ACHN (cell line): Measurements from ENCODE around the gene CCDC85C.

Source experiments
- DNase-seq: peaks from one replicate; pipeline ENCODE4 v3.0.0-alpha.2; 2015
- in situ Hi-C: cut with HindIII; loops from 2 replicates; pipeline ENCODE4 v1.10.0; 2017; ENCODE audit warnings: low sequenced_read_pairs, low pct_ligation_motif_present, low pct_unique_long_range_greater_than_20kb

Gene CCDC85C

DNA sequence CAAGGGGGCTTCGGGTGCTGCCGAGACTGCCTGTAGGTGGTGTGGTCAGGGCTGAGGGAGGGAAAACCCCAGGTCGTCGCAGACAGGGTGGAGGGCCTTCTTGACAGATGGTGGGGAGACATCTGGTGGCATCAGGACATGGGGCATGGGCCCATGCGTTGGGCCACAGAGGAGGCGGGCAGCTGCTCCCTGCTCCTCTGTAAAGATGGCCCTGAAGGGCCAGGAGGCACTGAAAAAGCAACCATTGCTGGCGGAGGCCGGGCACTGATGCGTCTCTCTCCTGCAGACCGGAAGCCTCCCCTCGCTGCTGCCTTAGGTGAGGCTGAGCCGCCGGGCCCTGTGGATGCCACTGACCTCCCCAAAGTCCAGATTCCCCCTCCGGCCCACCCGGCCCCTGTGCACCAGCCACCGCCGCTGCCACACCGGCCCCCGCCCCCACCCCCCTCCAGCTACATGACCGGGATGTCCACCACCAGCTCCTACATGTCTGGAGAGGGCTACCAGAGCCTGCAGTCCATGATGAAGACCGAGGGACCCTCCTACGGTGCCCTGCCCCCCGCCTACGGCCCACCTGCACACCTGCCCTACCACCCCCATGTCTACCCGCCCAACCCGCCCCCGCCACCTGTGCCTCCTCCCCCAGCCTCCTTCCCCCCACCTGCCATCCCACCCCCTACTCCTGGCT is 94.0 kb downstream of the CCDC85C start:
- no peak for DNase-seq
- in situ Hi-C loops: no loop called here

DNA sequence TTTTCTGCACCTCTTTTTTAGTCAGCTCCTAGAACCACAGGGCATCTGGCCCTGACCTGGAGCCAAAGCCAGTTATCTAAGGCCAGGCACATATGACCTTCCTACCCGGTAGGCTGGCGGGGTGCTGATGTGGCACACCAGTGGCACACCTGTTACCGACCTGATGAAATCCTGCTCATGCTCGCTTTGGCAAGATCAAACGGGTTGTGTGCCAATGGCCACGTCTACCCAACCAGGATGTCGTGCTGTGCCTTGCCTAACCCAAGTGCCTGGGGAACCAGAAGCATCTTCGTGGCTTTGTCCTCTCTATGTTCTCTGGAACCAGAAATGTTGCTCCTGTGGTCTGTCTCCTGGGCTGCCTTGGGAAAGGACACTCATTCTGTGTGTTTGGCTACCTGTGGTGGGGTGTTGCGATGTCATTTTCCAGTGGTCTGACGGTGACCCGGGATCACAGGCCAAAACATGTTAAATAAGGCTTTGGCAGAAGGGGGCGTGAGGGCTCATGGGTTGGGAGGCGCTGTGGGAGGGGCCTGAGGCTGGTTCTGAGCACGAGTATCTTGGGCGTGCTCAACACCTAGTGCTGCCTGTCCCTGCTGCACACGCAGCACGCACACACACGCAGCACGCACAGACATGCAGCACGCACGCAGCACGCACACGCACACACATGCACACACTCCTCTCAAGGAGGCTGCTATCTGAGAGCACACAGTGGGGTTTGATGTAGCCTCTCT is 94.9 kb downstream of the CCDC85C start:
- in situ Hi-C loops: no loop called here
- DNase-seq: no peak

DNA sequence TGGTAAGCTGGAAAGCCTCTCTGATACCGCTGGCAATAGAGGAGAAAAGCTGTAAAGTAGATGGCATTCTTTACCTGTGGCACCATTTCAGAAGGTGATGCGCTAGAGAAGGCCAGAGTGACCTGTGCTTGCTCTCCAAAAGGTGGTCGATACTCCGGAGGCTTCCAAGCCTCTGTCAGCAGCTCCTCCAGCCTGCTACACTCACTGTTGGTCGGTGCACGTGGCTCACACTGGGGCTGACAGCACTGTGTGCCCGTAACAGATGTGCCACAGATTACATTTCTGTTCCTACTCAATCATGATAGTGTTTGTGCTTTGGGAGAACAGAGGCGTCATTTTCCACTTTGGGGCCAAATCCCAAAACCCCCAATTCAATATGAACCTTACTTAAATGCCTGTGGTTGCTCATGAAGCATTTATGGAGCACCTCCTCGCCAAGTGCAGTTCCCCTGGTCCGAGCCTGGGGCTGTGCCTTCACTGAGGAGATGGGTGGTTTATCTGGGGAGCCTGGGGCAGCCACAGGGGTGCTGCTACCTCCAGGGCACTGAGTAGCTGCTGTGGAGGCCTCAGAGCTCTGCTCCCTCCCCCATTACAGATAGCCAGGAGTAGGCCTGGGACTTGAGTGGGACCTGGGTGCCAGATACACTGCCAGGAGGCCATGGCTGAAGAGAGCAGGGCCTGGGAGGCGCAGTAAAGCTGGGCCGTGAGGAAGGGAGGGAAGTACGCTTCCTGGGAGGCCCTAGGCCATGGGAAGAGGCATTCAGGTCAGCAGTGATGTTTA is 96.0 kb downstream of the CCDC85C start:
- no peak for DNase-seq
- in situ Hi-C loops: no loop called here

DNA sequence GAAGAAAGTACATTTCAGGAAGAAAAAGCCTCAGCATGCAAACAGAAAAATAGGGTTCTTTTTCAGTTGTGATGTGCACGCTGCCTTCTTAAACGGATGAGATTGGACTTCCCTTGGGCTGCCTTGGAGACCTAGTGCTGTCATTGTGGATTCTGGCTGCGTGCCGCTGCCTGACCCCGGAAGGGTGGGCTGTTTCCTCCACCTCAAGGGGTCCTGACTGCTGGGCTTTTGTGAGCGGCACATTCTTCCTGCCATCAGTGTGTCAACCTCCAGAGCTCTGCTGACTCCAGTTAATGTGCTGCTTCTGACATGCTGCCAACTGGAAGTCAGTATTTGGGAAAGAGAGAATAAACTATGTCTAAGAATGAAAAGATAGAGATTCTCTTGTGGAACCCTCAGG is 97.7 kb downstream of the CCDC85C start:
- in situ Hi-C loops: no loop called here
- DNase-seq: no peak

DNA sequence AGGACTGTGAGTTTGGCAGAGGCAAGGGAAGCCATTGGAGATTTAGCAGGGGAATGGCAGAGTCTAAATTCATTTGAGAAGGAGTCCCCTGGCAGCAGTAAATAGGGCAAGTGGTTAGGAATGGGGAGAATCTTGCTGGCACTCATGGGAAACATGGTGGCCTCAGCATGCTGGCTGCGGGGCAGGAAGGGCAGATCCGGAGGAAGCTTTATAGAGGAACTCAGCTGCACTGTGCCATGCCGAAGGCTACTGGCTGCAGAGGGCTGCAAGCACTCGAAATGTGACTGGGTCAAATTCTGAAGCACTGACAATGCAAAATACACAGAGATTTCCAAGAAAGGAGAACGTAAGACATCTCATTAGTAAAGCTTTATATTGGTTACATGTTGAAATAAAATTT is 98.9 kb downstream of the CCDC85C start:
- in situ Hi-C loops: no loop called here
- no peak for DNase-seq

DNA sequence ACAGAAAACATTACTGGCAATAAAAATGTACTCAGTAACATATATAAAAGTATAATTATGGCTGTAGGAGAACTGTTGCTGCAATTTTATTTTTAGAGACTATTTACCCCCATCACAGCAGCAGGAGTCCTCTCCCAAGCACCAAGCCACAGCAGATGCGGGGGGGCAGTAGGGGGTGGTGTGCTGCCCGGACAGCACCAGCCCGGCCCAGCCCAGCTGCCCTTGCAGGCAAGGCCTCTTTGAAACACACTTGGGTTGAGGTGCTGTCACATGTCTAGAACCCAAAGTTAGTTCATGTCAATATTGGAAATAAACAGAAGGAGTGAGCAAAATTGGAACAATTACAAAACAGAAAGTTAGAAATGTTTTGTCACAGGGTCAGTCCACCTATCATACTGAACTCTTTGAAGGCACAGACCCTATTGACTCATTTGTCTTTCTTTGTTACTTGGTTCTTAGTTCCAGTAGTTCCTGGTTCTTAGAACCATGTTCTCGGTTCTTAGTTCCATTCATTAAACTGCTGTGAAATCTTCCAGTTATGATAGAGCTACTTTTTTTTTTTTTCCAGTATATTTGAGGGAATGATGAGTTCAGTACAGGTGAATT is 100.1 kb downstream of the CCDC85C start:
- DNase-seq: no peak
- in situ Hi-C loops: no loop called here

DNA sequence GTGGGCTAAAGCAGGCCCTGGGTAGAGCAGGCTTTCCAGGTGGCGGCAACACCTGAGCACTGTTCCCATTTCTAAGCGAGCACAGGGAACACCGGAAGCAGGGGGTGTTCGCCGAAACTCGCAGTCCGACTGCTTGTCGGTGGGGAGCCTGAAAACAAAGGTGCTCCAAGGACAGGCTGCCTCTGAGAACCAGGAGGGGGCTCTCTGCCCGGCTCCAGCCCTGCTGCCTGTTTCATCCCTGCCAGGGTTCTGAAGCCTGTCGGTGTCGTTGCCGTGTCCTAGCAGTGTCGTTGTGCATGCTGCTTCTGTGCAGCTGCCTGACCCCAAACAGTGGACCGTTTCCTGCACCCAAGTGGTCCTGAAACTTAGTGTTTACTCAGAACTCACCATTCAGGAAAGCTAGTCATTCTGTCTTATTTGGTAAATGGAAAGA is 101.0 kb downstream of the CCDC85C start:
- in situ Hi-C loops: no loop called here

DNA sequence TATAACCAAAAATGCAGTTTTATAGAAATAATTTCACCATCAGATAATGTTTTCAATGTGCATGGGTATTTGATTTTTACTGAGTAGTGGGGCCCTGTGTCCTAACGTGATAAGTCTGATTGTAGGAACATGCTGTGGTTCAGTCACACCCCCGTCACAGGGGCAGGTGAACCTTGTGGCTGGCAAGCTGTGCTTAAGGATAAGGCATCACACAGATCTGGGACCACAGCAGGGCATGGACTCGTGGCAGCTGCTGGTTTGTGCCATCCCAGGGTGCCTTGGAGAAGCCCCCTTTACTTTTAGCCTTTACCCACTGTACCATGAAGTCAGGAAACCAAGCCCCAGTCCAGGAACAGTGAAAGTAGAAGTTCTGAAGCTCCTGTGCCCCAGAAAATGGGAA is 106.1 kb downstream of the CCDC85C start:
- DNase-seq: no peak
- in situ Hi-C loops: no loop called here

More for the DNA sequence above, 101.0 kb downstream of the CCDC85C start:
- DNase-seq: no peak

DNA sequence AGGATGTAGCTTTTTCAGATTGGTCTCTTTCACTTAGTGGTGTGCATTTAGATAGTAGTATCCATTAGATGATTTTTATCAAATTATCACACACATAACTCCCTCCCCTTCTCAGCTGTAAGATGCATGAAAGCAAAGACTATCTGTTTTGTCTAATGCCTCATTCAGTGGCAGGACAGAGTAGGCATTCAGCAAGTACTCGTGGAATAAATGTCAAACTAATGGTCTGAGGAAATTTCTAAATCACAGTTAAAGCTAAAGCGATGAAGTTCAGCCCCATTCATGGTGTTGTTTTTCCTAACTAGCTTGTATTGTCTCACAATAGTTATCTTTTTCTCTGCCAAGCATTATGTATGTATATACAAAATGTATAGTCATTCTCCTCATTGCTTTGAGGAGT is 106.7 kb downstream of the CCDC85C start:
- in situ Hi-C loops: no loop called here
- no peak for DNase-seq

DNA sequence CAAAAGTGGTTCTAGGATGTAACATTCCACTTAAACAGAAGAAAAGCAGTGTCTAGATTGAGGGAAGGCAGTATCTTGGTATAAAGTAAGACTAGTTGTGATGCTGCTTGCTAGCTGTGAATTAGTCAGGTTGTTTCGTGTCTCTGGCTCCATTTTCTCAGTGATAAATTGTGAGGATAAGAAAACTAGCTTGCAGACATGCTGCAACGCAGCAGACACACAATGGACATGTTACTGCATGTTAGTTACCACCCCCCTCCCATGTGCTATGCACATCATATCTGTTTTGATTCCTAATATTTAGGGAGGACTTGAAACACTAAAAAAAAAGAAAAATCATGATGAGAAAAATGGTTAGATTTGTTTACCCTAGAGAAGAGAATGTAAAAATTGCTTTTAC is 119.9 kb downstream of the CCDC85C start:
- DNase-seq: no peak
- in situ Hi-C loops: no loop called here

DNA sequence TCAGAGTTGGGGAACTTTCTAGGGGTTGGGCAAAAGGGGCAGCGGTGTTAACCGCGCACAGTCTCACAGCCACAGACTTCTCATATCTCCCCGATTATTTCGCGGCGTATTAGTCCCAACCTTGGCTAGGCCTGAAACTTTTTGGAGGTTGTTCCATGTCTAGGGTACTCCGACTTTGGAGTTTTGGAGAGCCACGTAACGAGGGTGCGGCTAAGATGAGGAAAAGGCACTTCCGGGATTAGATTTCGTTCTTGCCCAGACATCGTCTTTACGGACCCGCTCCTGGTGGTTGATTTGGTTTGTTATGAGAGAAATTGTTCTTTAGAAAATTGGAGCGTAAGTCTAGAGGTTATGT is 122.3 kb downstream of the CCDC85C start:
- peak; percentile 45 for DNase-seq
- in situ Hi-C loops: no loop called here

DNA sequence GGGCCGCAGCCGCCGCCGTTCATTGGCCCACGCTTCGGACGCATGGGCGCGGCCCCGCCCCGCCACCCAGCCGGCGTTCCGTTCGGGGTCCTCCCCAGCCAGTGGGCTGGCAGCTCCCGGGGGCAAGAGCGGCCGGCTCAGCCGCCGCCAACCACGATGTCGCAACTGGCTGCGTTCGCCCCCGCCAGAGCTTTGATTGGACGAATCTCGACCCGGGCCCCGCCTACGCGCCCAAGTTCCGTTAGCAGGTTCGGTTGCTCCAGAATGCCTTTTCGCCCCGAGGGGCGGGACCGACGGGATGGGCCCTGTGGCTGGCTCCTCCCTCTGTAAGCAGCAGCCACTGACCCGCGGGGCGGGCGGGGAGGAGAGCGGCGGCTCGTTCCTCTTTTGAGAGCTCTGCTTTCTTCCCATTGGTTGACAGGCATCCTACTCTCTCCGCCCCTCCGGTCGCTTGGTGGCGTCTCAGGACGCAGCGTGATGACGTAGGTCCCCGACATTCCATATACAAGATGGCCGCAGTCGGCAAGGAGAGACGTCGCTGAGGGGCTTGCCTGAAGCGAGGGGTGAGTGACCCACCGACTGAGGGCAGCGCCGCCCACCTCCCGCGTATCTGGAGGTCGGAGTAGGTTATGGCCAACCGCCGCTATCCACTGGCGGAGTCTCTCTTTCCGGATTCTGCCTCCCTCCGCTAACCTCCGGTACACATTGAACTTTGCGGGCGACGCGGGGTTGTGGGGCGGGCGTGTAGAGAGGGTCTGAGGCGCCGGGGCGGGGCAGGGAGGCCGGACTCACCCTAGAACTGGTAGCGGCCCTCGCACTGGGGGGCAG is 122.9 kb downstream of the CCDC85C start, which contains the start of gene CCNK:
Gene CCNK, plus strand, starts transcription at position 493 of the 828 bp plus-strand sequence. CDS start 11,269 bp downstream, outside the sequence.
- in situ Hi-C loops: no loop called here
- peak; percentile 98 for DNase-seq

DNA sequence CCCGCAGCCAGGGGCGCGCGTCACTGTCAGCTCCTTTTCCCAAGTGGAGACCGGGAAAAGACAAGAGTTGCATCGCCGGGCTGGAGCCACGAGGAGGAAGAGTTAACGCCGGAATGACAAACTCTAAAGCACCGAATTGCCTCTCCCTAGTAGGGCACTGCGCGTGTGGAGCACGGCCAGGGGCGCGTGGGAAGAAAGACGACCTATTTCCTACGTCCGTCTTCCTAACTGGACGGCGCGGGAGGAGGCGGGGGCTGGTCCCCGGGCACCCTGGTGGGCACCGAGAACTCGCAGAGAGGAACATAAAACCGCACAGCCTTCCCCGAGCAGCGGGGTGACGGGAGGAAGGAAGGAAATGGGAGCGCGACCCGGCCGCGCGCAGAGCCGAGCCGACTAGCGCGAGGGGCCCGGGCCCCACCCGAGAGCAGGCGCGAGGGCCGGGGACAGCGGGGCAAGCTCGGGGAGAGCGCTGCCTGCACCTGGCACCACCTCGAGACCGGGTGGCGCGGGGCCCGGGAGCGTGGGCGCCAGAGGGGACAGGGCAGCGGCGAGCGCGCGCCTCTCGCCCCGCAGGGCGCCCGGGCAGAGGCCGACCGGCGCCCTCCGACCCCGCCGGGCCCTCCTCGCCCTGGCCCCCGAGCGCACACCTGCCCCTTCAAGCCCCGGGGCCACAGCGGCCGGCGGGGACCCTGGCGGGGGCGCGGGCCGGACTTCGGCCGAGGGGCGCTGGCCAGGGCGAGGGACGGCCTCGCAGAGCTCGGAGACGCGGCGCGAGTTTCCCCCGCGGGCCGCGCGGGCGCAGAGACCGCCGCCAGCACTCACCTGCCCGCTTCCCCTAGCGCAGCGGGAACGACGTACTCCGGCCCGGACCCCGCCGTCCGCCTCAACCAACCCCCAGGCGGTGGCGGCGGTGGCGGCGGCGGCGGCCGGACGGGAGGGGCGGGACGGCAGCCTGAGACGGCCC is 123.8 kb downstream of the CCDC85C start, which contains the start of gene SETD3:
Gene SETD3, minus strand, starts transcription at position 954 of the 964 bp plus-strand sequence. CDS start 15,054 bp downstream, outside the sequence.
- peak; percentile 50 for DNase-seq
- in situ Hi-C loops: no loop called here

DNA sequence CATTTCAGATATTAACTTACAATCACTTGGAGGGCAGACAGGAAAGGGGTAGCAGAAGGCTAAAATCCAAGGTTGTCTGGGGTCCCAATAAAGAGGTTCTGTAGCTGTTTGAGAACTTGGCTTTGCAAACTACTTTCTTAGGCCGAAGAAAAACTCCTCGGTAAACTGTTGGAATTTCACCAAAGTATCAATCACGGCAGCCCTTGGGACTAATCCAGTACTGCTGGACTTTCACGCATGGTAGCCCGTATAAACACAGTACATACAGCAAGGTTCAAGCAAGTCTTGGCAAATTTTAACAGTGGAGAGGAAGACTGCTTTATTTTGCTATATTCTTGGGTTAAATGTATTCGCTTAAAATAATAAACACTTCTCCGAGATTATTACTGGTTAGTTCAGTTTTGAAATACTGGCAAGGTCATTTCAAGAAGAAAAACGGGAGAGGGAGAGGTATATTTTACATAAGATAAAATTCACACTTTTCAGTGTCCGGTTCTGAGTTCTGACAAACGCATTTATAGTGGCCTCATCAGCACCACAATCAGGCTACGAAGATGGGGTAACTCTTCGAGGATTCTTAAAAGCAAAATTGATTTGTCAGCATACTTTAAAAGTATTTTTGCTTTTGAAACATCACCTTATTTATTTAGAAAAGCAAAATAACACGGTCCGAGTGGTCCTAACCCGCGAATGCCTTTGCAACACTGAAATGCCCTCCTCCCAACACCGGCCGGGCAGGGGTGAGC is 124.7 kb downstream of the CCDC85C start:
- in situ Hi-C loops: no loop called here
- DNase-seq: peak; percentile 22

DNA sequence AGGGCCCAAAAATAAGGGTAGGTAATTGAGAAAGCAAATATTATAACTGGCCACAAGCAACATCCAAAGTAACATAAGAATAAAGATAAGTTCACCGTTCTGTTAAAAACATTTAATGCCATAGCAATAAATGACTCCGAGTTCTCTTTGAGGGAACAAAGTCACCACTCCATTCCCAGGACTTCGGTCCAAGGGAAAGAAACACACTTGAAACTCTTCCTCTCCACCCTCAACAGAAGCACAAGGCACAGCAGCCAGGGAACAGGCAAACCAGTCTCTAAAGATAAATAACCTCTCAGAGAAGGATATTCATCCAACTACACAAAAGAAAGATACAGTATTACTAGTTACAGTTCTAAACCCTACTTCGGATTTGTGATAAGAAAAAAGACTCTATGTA is 125.9 kb downstream of the CCDC85C start:
- in situ Hi-C loops: no loop called here
- DNase-seq: no peak

DNA sequence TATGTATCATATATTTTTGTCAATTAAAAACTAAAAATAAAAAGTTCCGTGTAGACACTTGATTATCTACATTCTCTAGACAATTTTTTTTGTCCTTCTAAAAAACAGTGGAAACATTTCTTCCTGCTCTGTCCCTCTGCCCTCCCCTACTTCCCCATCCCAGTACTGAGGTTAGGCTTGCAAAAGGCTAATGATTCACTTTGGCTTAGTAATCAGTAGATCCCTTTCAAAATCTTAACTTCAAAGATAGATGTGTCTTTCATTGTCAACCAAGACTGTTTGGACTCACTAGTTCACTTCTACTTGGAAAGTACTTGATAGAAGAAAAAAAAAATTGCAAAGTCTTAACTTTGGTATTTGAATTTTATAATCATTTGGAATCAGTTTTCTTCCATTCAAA is 127.1 kb downstream of the CCDC85C start:
- in situ Hi-C loops: no loop called here
- peak; percentile 52 for DNase-seq
